ENCODE data around the gene ZNF423.

Gene ZNF423

GRCh38 chr16:49782405-49782804 lies 73.5 kb downstream of the ZNF423 start:
- no peaks in the 10 kb centered on the region for H3K9me3 ChIP-seq (ENCODE audit: control insufficient read depth, low read length)
- no peak overlapping the region for H3K4me2 ChIP-seq (ENCODE audit: low read length)
- H3K27me3 ChIP-seq (ENCODE audit: control insufficient read depth, insufficient read depth, low read length): no peaks in the 10 kb centered on the region
- H3K79me2 ChIP-seq: no peaks in the 10 kb centered on the region
- no peaks in the 10 kb centered on the region for H3K36me3 ChIP-seq (ENCODE audit: control insufficient read depth, insufficient read depth, low read length)
- no peak for TF ChIP-seq CTCF (IDR thresholded peaks at IDR 0.05)
- no peak overlapping the region for H3K9ac ChIP-seq
- peaks cover 5% of the 10 kb centered on the region for H3K4me1 ChIP-seq
- no peak overlapping the region for H3K27ac ChIP-seq
- no peak overlapping the region for H3K4me3 ChIP-seq (ENCODE audit: low read depth, low read length)
- no peak overlapping the region for H2AFZ ChIP-seq

GRCh38 chr16:49781401-49781800 lies 74.5 kb downstream of the ZNF423 start:
- H3K4me1 ChIP-seq: peaks cover 5% of the 10 kb centered on the region
- no peak for TF ChIP-seq CTCF (IDR thresholded peaks at IDR 0.05)
- no peak overlapping the region for H2AFZ ChIP-seq
- no peaks in the 10 kb centered on the region for H3K36me3 ChIP-seq (ENCODE audit: control insufficient read depth, insufficient read depth, low read length)
- H3K9ac ChIP-seq: no peak overlapping the region
- H3K27me3 ChIP-seq (ENCODE audit: control insufficient read depth, insufficient read depth, low read length): no peaks in the 10 kb centered on the region
- H3K4me3 ChIP-seq (ENCODE audit: low read depth, low read length): no peak overlapping the region
- no peak overlapping the region for H3K27ac ChIP-seq
- no peaks in the 10 kb centered on the region for H3K79me2 ChIP-seq
- H3K4me2 ChIP-seq (ENCODE audit: low read length): no peak overlapping the region
- no peaks in the 10 kb centered on the region for H3K9me3 ChIP-seq (ENCODE audit: control insufficient read depth, low read length)

DNA sequence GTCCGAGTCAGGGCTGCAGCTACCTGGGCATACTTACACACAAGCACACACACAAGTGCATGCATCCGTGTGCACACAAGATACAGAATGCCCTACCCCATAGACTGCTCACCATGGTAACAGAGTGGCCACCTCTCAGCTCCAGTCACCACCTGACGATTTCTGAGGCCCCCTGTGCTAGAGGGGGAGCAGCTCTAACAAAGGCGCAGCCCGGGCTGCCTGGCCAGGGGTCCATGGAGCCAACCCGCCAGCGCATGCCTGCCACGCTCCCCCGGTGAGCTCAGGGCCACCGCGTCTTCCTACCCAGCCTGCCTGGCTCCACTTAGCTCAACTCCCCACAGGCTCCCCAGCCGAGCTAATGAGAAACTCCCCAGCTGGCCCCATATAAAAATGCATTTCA lies 75.5 kb downstream of the ZNF423 start:
- Histone ChIP-seq H3K79me2 (no peaks in the 10 kb centered on the region), H3K27ac (no peak overlapping the region), H3K4me3 (ENCODE audit: low read depth, low read length) (no peak overlapping the region), H2AFZ (no peak overlapping the region), H3K4me2 (ENCODE audit: low read length) (no peak overlapping the region), H3K27me3 (ENCODE audit: control insufficient read depth, insufficient read depth, low read length) (no peaks in the 10 kb centered on the region), H3K9me3 (ENCODE audit: control insufficient read depth, low read length) (no peaks in the 10 kb centered on the region), H3K4me1 (peaks cover 5% of the 10 kb centered on the region), H3K36me3 (ENCODE audit: control insufficient read depth, insufficient read depth, low read length) (no peaks in the 10 kb centered on the region), H3K9ac (no peak overlapping the region)
- no peak for TF ChIP-seq CTCF (IDR thresholded peaks at IDR 0.05)

- Histone ChIP-seq H3K27ac (no peak overlapping the region), H3K9ac (no peak overlapping the region), H2AFZ (no peak overlapping the region), H3K27me3 (ENCODE audit: control insufficient read depth, insufficient read depth, low read length) (no peaks in the 10 kb centered on the region), H3K79me2 (no peaks in the 10 kb centered on the region), H3K9me3 (ENCODE audit: control insufficient read depth, low read length) (no peaks in the 10 kb centered on the region), H3K4me2 (ENCODE audit: low read length) (no peak overlapping the region), H3K4me1 (peaks cover 5% of the 10 kb centered on the region), H3K36me3 (ENCODE audit: control insufficient read depth, insufficient read depth, low read length) (no peaks in the 10 kb centered on the region), H3K4me3 (ENCODE audit: low read depth, low read length) (no peak overlapping the region)
- no peak for TF ChIP-seq CTCF (IDR thresholded peaks at IDR 0.05)
Measured at GRCh38 chr16:49779979-49780378, 75.9 kb downstream of the ZNF423 start.

- no peak overlapping the region for H3K9ac ChIP-seq
- no peak overlapping the region for H2AFZ ChIP-seq
- peaks cover 5% of the 10 kb centered on the region for H3K4me1 ChIP-seq
- H3K9me3 ChIP-seq (ENCODE audit: control insufficient read depth, low read length): no peaks in the 10 kb centered on the region
- no peak overlapping the region for H3K4me2 ChIP-seq (ENCODE audit: low read length)
- H3K4me3 ChIP-seq (ENCODE audit: low read depth, low read length): no peak overlapping the region
- H3K79me2 ChIP-seq: no peaks in the 10 kb centered on the region
- no peaks in the 10 kb centered on the region for H3K27me3 ChIP-seq (ENCODE audit: control insufficient read depth, insufficient read depth, low read length)
- H3K27ac ChIP-seq: no peak overlapping the region
- H3K36me3 ChIP-seq (ENCODE audit: control insufficient read depth, insufficient read depth, low read length): no peaks in the 10 kb centered on the region
- no peak for TF ChIP-seq CTCF (IDR thresholded peaks at IDR 0.05)
Measured at GRCh38 chr16:49778202-49778930, 77.5 kb downstream of the ZNF423 start.
